ENCODE data around the gene MKX.

The MKX gene

DNA sequence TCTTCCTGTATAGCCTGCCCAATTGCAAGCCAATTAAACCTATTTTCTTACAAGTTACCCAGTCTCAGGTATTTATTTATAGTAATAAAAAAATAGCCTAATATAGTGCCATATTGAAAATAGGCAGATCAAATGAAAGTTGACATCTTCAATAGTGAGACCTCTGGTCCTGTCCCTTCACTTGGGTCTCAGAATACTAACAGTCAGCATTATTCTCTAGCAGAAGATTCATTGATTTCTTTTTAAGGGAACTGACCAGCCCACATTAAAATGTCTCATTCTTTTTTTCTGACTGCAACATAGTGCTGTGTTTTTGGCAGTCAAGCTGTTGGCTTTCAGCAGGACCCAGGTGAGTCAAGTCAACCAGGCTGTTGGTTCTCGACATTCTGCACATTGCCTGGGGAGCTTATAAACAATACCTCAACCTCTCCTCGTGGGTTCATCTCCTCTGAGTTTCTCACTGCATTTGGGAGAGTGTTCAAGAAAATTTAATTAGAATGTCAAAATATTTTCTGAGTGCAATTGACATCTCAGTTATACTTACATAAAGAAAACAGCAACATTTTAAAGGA is 109.8 kb downstream of the MKX start:
- H4K20me1 ChIP-seq (ENCODE audit: insufficient read depth, low read length, poor library complexity, severe bottlenecking), result no peaks in the 10 kb centered on the region
- no peak overlapping the region for H3K4me2 ChIP-seq (ENCODE audit: low read depth, low read length, poor library complexity, severe bottlenecking)

GRCh38 chr10:27635290-27635689 is 110.3 kb downstream of the MKX start:
- TF ChIP-seq EZH2phosphoT487 (IDR thresholded peaks at IDR 0.05; ENCODE audit: borderline replicate concordance), result no peak
- TF ChIP-seq CTCF (conservative IDR thresholded peaks at IDR 0.05; ENCODE audit: low read length), result no peak
- H3K36me3 ChIP-seq (ENCODE audit: insufficient read depth, low read length), result no peaks in the 10 kb centered on the region
- H3K9me2 ChIP-seq (replicated peaks; ENCODE audit: low read depth, low read length), result no peaks in the 10 kb centered on the region
- no peak overlapping the region for H3K4me2 ChIP-seq (ENCODE audit: low read depth, low read length, poor library complexity, severe bottlenecking)
- H3K4me3 ChIP-seq (ENCODE audit: low read length, poor library complexity, severe bottlenecking), result no peak overlapping the region
- H3F3A ChIP-seq (ENCODE audit: low read depth), result no peaks in the 10 kb centered on the region
- H3K79me2 ChIP-seq (ENCODE audit: insufficient read depth, low read length), result no peaks in the 10 kb centered on the region
- no peak overlapping the region for H2AFZ ChIP-seq (ENCODE audit: low read length)
- peaks cover 9% of the 10 kb centered on the region for H3K4me1 ChIP-seq (ENCODE audit: insufficient read depth, low read length, poor library complexity, severe bottlenecking)
- H3K9ac ChIP-seq (ENCODE audit: low read depth, low read length, poor library complexity, severe bottlenecking), result no peak overlapping the region
- no peaks in the 10 kb centered on the region for H3K27me3 ChIP-seq (ENCODE audit: insufficient read depth, low read length, poor library complexity, severe bottlenecking)
- no peaks in the 10 kb centered on the region for H4K20me1 ChIP-seq (ENCODE audit: insufficient read depth, low read length, poor library complexity, severe bottlenecking)
- H3K9me3 ChIP-seq (ENCODE audit: insufficient read depth, low read depth, low read length), result no peaks in the 10 kb centered on the region

More for the DNA sequence above, 109.8 kb downstream of the MKX start:
- Histone ChIP-seq H3K36me3 (ENCODE audit: insufficient read depth, low read length) (no peaks in the 10 kb centered on the region), H3K79me2 (ENCODE audit: insufficient read depth, low read length) (no peaks in the 10 kb centered on the region), H3K27me3 (ENCODE audit: insufficient read depth, low read length, poor library complexity, severe bottlenecking) (no peaks in the 10 kb centered on the region), H3K4me1 (ENCODE audit: insufficient read depth, low read length, poor library complexity, severe bottlenecking) (peaks cover 9% of the 10 kb centered on the region), H3F3A (ENCODE audit: low read depth) (no peaks in the 10 kb centered on the region), H3K4me3 (ENCODE audit: low read length, poor library complexity, severe bottlenecking) (no peak overlapping the region), H3K9ac (ENCODE audit: low read depth, low read length, poor library complexity, severe bottlenecking) (no peak overlapping the region), H2AFZ (ENCODE audit: low read length) (no peak overlapping the region), H3K9me2 (replicated peaks; ENCODE audit: low read depth, low read length) (no peaks in the 10 kb centered on the region), H3K9me3 (ENCODE audit: insufficient read depth, low read depth, low read length) (no peaks in the 10 kb centered on the region)
- TF ChIP-seq EZH2phosphoT487 (IDR thresholded peaks at IDR 0.05; ENCODE audit: borderline replicate concordance), result no peak
- no peak for TF ChIP-seq CTCF (conservative IDR thresholded peaks at IDR 0.05; ENCODE audit: low read length)

GRCh38 chr10:27628621-27629020 is 117.0 kb downstream of the MKX start:
- H4K20me1 ChIP-seq (ENCODE audit: insufficient read depth, low read length, poor library complexity, severe bottlenecking), result no peaks in the 10 kb centered on the region
- no peaks in the 10 kb centered on the region for H3K27me3 ChIP-seq (ENCODE audit: insufficient read depth, low read length, poor library complexity, severe bottlenecking)
- no peaks in the 10 kb centered on the region for H3K79me2 ChIP-seq (ENCODE audit: insufficient read depth, low read length)
- no peak overlapping the region for H3K4me2 ChIP-seq (ENCODE audit: low read depth, low read length, poor library complexity, severe bottlenecking)
- H3K36me3 ChIP-seq (ENCODE audit: insufficient read depth, low read length), result no peaks in the 10 kb centered on the region
- H3K9me3 ChIP-seq (ENCODE audit: insufficient read depth, low read depth, low read length), result no peaks in the 10 kb centered on the region
- TF ChIP-seq EZH2phosphoT487 (IDR thresholded peaks at IDR 0.05; ENCODE audit: borderline replicate concordance) (no peak), CTCF (conservative IDR thresholded peaks at IDR 0.05; ENCODE audit: low read length) (no peak)
- H3K4me1 ChIP-seq (ENCODE audit: insufficient read depth, low read length, poor library complexity, severe bottlenecking), result no peaks in the 10 kb centered on the region
- H3K9me2 ChIP-seq (replicated peaks; ENCODE audit: low read depth, low read length), result no peaks in the 10 kb centered on the region
- H3K4me3 ChIP-seq (ENCODE audit: low read length, poor library complexity, severe bottlenecking), result no peak overlapping the region
- no peaks in the 10 kb centered on the region for H3F3A ChIP-seq (ENCODE audit: low read depth)
- no peak overlapping the region for H3K9ac ChIP-seq (ENCODE audit: low read depth, low read length, poor library complexity, severe bottlenecking)
- no peak overlapping the region for H2AFZ ChIP-seq (ENCODE audit: low read length)
